ENCODE results near the gene CFAP410.

The CFAP410 gene

DNA sequence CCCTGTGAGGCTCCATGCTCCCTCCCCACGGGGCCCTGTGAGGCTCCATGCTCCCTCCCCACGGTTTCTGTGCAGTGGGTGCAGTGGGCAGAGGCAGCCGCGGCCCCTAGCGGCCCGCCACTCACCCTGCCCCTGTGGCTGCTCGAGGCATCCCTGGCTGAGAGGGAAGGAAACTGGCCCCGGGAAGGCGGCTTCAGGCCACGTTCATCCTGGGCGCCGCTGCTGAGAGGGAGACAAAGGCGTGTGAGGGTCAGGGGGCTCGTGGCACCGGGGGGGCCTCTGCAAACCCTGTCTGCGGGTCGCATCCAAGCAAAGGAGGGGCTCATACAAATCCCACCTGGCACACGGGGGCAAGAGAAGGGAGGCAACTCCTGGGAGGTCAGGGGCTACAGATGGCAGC lies 8.5 kb downstream of the CFAP410 start:
- no peak for DNase-seq (ENCODE audit: low read depth)

DNA sequence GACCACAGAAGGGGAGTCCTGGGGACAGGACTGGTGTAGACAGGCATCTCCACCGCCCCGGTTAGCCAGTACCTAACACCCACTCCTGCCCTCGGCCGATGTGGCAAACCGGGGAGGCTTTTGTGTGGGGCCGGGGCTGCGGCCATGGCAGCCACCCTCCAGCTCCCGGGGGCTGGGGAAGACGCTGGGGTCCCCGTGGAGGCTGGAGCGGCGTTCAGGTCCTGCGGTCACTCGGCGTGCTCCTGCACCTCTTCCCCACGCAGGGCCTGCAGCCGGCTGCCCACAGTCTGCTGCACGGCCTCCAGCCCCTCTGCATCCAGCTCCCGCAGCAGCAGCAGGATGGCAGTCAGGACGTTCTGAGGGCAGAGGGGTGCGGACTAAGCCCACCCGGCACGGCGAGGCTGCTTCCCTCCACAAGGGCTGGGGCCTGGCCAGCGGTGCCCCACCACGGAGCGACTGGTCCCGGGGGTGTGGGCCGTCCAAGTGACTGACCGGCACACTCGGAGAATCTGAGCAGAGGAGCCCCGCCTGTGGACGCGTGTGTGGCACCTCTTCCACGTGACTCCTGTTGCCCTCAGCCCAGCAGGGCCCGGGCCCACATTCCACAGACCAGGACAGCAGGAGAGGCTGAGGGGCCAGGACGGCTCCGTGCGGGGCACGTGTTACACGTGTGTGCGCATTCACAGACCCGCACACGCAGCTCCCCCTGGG lies 9.1 kb downstream of the CFAP410 start:
- no peak for DNase-seq (ENCODE audit: low read depth)

DNA sequence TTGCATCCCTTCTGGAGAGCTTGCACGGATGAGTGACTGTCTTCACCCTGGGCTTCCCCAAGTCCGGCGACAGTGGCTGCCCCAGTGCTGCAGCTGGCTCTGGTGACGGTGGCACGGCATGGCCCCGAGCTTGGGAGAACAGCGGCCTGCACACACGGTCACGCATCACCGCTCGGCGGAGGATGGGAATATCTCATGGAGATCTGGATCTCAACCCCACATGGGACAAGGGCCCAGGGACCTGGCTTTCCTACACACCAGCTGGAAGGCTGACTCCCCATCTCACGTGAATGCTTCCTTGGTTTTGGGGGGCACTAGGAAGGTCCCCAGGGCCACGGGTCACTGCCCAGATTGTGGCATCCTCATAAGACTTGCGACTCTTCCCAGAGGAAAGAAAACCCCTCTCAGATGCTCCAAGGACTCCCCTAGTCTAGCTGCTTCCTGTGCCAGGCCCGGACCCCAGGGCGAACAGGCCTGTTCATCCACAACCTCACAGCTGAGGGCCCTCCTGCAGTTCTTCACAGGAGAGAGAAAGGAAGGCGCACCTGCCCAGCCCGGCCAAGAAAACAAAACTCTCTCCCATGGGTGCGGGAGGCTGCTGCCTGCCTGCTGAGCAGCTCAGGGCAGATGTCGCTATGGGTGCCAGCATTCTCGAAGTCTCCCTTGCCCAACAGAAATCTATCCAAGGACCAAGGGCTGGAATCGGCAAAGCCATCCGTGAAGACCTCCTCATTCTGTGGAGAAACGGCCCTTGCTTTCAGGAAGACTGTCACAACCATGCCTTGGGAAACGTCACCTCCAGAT lies 9.9 kb downstream of the CFAP410 start:
- DNase-seq (ENCODE audit: low read depth) = no peak

DNA sequence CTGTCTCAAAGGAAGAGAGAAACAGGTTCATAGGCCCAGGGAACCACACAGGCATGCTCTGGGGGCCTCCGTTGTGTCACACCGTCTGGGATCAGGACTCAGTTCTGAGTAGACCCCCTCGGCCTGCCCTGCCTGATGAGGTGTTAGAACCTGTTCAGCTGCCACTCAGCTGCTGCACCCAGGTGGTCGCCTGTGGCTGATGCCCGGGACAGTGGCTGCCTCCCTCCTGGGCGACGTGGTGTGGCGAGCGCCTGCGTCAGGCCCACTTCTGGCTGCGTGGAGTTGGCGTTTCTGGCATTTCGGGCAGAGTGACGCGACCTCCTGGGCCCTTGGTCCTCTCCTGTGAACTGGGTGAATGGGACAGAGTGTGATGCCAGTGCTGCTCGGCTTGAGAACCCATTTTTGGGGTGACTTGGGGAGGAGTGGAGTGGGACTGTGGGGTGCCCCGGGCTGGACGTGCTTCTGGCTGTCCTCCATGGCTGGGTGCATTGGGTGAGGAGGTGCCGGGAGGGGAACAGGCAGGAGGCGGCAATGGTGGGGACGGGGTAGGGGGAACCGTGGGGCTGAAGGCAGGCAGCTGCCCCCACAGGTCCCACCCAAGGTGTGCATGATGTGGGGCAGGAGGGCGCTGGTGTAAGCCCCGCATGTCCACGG lies 10.8 kb downstream of the CFAP410 start:
- DNase-seq (ENCODE audit: low read depth) = no peak

DNA sequence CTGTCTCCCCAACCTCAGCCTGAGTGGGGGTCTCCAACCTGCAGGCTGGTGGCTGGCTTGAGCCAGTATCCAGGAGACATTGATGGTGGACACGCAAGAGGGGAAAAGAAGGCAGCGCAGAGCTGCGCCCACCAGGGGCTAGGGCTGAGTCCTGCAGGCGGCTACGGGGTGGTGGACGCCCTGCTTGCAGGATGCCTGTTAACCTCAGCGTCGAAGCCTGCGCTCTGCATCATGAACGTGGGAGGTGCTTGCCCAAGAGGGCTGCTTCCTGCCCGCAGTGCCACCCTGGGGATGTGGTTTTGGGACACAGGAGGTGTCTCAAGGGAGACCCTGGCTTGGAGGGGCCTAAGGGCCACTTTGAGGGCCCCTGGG lies 11.6 kb downstream of the CFAP410 start:
- no peak for DNase-seq (ENCODE audit: low read depth)

DNA sequence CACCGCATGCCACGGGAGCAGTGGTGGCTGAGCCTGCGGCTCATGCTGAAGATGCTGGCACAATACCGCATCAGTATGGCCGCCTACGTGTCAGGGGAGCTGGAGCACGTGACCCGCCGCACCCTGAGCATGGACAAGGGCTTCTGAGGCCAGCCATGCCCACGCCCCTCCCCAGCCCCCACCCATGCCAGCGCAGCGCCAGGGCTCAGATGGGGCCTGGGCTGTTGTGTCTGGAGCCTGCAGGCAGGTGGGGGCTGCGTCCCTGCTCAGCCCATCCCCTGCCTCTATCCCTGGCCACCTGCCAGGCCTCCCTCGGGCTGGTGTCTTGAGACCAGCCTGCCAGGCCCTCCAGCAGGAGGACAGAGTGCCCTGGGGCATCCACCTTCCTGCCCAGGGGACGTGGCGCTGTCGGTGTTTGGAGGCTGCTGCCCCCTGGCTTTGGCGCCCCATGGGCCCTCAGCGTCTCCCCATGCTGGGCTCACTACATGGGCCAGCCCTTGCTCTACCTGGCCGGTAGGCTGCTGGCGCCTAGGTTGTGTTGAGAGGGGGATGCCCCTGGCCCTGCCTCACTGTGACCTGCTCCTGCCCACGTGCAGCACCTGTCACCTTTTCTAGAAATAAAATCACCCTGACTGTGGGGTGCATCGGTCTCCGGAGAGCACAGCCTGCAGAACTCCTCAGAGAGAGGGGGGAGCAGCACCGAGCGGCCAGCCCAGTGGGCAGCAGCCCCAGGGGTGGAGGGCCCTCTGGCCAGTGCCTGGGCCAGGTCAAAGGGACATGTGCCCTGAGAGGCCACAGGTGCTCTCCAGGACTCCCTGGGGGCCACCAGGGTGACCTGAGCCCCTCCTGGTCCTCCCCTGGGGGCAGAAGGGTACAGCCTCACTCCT lies 12.2 kb downstream of the CFAP410 start:
- DNase-seq (ENCODE audit: low read depth) = no peak

DNA sequence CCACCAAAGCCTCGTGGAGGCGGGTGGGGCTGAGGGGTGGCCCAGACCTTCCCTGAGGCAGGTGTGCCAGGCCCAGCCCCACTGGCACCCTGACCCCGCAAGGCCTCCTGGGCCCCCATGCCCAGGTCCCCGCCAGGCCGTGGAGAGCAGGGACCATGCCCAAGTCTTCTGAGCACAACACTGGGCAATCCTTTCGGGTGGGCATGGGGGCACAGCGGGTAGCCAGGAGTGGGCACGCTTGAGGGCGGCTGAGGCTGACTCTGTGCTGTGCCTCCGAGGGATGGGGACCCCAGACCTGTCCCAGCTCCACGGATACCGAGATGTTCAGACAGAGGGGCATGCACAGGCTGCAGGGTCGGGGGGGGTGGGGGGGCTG lies 12.9 kb downstream of the CFAP410 start:
- no peak for DNase-seq (ENCODE audit: low read depth)

DNA sequence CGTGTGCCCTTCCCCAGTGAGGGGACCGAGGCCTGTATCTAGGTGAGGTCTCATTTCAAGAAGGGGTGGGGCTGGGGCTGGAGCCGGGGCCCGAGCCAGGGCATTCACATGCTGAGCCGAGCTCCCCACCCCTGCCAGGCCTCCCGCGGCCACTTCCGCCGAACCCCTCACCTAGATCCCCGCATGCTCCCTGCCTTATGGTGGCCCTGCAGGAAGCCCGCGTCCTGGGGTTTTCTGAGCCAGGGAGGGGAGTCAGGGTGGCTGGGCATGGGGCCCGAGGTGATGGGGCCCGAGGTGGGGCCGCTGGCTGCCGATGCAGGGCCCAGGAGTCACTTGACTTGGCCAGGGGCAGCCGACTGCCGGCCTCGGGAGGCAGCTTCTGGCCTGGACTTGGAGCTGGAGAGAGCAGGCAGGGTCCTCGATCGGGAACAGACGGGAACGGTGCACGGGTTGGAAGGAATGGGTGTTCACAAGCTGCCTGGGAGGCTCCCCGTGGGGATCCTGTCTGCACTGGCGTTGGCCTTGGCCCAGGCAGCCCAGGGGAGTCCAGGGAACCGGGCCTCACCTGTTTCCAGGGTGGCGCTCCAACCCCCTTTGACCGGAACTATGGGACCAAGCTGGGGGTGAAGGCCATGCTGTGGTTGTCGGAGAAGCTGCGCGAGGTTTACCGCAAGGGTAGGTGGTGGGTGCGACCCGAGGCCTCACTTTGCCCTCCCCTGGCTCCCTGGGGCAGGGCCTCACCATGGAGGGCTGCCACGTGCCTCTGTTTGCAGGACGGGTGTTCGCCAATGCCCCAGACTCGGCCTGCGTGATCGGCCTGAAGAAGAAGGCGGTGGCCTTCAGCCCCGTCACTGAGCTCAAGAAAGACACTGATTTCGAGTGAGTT lies 13.6 kb downstream of the CFAP410 start:
- DNase-seq (ENCODE audit: low read depth) = no peak

DNA sequence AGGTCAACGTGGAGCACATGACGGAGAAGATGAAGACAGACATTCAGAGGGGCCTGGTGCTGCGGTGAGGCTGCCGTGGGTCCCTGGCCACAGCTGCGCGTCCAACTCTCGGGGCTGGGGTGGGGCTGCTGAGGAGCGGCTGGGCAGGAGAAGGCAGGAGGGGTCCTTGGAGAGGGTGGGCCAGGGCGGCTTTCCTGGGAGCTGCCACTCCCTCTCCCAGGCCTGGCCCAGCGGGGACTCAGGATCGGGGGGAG lies 14.4 kb downstream of the CFAP410 start:
- no peak for DNase-seq (ENCODE audit: low read depth)

DNA sequence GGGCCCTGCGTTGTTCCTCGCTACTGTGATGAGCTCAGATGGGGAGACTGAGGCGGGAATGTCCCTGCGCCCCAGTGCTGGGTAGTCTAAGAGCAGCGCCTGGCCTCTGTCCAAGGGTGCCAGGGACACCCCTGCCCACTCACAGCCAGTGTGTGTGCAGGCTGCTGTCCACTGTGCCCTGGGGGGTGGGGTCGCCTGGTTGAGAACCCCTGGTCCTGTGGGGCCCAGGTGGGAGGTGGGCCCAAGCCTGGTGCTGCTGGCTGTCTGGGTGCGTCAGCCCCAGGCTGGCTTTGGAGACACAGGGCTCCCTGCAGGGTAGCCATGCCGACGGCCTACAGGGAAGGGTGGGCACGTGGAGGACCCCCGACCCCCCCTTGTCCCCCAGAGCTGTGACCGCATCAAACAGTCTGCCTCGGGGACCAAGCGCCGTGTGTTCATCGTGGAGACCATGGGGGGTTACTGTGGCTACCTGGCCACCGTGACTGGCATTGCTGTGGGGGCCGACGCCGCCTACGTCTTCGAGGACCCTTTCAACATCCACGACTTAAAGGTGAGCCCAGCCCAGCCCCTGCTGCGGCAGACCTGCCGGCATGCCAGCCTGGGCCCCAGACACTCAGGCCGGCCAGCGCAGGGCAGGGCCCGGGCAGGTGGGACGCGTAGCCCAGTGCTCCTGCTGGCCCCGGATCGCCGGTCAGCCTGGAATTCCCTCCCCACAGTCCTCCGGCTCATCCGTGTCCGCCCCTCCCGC lies 14.9 kb downstream of the CFAP410 start:
- no peak for DNase-seq (ENCODE audit: low read depth)

DNA sequence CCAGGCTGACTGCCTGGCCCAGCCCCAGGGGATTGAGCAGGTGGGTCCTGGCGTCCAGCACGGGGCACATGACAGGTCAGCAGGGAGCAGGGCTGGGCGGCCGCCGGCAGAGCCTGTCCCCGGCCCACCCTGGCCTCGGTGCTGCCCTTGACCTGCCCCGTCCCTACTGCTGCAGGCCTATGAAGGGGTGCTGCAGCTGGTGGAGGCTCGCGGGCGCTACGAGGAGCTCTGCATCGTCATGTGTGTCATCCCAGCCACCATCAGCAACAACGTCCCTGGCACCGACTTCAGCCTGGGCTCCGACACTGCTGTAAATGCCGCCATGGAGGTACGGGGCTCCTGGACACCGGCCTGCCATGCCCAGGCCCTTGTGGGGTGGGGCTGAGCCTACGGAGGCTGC lies 15.6 kb downstream of the CFAP410 start:
- no peak for DNase-seq (ENCODE audit: low read depth)

DNA sequence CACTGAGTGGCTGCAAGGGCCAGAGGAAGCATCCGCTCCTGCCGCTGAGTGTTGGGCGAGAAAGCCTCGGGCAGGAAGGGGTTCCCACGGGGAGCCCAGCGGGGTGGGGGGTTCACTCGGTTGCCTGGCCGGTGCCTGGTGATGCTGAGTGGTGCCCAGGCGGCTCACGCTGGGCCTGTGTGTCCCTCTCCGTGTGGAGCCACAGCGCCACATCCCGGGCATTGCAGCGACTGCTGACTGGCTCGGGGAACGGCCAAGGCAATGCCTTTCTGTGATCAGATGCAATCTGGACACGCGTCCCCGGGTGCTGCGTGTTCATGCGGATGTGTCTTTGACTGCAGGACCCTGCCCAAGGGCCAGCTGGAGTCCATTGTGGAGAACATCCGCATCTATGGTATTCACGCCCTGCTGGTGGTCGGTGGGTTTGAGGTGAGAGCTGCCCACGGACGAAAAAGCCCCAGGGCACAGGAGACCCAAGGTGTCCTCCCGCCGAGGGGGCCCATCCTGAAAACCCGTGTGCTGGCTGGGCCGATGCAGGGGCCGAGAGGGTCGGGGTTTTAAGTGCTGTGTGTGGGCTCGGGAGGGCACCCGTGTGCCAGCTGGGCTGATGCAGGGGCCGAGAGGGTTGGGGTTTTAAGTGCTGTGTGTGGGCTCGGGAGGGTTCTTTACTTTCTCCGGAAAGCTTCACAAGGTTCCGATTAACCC lies 16.4 kb downstream of the CFAP410 start:
- DNase-seq (ENCODE audit: low read depth) = no peak

DNA sequence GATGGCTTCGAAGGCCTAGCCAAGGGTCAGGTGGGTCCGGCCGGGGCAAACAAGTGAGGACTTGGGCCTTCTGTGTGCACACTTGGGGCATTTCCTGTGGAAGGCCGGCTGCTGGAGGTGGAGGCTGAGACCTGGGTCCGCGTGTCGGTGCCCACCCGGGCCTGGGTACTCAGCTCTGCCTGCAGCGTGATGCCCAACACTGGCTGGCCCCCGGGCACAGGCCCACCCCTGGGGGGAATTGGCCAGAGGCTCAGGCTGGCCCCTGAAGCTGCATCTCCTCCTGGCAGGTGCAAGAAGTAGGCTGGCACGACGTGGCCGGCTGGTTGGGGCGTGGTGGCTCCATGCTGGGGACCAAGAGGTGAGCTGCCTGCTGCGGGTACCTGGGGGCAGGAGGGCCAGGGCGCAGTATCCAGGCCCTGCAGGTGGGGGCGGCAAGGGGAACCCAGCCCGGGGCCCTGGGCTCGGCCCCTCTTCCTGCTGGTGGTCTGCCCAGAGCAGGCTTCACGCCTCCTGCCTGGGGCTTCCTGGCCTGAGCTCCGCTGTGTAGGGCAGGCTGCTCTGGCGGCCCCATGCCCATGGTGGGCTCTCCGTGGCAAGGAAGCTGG lies 17.2 kb downstream of the CFAP410 start:
- DNase-seq (ENCODE audit: low read depth) = no peak

DNA sequence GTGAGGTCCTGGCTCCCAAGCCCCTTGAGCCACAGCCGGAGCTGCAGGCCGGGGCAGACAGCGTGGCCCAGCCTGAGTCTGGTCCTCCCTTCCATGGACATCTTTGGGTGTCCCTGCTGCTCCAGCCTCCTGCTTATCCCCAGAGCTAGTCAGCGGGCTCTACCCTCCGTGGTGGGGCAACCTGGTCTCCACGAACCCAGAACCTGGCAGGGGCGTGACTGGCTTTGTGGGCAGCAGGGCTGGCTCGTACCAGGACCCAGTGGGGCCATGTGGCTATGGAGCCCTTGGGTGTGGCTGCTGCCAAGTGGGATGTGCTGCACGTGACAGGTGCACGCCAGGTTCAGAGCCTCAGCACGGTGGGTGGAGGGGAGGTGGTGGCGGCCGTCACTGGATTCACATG lies 18.3 kb downstream of the CFAP410 start:
- DNase-seq (ENCODE audit: low read depth) = no peak

DNA sequence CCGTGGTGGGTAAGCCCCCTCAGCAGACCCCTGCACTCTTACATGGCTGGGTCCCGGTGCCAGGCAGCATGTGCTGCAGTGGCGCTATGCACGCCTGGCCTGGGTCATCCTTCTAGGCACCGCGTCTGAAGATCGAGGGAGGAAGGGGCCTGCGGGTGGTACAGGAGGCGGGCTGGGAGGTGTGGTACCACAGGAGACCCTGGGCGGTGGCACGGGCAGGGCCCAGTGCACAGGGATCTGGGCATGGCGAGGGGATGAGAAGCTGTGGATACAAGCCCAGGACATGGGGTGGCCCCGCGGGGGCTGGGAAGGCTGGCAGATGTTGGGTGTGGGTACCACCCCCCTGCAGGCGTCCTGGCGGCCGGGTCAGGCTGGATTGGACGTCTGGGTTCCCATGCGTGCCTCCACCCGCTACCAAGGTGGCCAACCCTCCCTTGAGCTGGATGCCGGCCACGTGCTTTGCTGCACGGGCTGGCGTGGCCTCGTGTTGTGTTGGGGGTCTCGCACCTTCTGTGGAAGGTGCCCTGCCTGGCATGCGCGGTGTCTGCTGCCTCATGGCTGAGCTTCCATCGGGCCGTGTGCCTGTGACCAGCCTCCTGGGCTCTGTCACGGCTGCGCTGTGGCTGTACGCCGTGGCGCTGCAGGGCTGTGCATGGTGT lies 19.7 kb downstream of the CFAP410 start:
- no peak for DNase-seq (ENCODE audit: low read depth)

DNA sequence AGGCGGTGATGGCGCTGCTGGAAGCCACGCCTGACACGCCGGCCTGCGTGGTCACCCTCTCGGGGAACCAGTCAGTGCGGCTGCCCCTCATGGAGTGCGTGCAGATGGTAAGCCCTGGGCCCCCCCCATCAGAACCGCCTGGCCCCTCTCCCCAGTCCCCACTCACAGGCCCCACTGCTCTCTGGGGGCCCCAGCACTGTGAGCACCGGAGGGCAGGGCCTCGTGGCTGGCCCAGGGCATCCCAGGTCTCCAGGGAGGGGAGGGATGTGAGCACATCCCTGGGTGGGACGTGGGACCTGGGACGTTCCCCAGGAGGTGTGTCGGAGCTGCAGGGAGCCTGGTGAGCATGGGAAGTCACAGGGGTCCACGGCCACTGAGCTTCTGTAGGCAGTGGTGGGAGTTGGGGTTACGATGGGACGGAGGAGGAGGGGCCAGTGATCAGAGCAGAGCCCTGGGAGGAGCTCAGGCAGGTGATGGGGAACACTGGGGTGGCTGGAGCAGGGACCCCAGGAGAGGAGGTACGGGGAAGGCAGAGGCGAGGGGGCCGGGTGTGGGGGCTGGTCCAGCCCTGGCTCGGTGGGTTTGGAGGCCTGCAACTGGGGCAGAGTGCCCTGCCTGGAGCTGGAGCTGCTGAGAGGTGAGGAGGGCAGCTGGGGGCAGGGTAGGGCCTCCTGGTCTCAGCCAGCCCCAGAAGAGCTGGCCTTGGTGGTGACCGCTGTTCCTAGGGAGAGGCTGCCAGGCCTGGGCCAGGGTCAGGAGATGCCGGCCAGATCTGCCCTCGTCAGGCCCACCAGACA lies 20.5 kb downstream of the CFAP410 start:
- no peak for DNase-seq (ENCODE audit: low read depth)

DNA sequence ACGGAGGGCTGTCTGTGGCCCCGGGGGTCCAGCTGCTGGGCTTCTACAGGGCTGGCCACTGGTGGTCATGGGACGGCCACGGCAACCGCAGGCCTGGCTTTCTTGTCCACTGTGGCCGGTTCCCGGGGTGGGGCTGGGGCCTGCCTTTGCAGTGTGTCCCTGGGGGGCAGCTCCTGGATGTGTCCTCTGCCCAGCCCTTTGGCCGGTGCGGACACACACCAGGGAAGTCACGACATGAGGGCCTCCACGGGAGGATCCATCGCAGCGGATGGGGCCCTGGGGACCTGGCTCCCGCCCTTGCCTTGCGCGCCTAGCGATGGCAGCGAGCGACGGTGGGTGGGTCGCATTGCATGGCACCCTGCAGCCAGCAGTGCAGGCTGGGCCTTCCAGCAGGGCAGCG lies 21.3 kb downstream of the CFAP410 start:
- no peak for DNase-seq (ENCODE audit: low read depth)

DNA sequence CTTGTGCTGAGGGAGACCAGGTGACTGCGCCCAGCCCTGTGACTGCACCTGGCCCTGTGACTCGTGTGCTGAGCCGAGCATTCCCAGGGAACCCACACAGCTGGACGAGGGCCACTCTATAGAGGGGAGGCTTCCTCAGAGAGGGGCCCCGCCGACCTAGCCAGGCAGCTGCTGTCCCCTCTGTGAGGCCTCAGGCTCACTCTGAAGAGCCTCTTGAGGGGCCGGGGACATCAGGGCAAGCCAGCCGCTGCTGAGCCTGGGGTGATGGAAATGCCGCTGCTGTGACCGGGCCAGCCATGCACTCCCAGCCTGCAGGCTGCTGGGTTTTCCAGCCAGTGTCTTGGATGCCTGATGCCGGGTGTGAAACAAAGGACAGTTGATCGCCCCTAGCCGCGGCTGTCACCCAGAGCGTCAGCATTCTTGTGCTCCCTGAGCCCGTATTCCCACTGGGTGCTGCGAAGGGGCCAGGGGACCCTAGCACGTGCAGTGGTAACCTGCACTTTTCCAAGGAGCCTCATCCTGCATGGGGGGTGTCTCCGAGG lies 21.9 kb downstream of the CFAP410 start:
- no peak for DNase-seq (ENCODE audit: low read depth)

Measured in fibroblast of gingiva (primary cell).